NCI-H345 (cell line): ENCODE data around the gene STARD6.
"Not testable (repeated sequence)": the region's sequence is repeated elsewhere in the genome, so short reads cannot be mapped to it uniquely, and the experiment has no call there.

ENCODE experiments used
- DNase-seq: peaks from one replicate; lab custom pipeline; 2025; lab: John Stamatoyannopoulos, UW

The STARD6 gene, protein sequence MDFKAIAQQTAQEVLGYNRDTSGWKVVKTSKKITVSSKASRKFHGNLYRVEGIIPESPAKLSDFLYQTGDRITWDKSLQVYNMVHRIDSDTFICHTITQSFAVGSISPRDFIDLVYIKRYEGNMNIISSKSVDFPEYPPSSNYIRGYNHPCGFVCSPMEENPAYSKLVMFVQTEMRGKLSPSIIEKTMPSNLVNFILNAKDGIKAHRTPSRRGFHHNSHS

DNA sequence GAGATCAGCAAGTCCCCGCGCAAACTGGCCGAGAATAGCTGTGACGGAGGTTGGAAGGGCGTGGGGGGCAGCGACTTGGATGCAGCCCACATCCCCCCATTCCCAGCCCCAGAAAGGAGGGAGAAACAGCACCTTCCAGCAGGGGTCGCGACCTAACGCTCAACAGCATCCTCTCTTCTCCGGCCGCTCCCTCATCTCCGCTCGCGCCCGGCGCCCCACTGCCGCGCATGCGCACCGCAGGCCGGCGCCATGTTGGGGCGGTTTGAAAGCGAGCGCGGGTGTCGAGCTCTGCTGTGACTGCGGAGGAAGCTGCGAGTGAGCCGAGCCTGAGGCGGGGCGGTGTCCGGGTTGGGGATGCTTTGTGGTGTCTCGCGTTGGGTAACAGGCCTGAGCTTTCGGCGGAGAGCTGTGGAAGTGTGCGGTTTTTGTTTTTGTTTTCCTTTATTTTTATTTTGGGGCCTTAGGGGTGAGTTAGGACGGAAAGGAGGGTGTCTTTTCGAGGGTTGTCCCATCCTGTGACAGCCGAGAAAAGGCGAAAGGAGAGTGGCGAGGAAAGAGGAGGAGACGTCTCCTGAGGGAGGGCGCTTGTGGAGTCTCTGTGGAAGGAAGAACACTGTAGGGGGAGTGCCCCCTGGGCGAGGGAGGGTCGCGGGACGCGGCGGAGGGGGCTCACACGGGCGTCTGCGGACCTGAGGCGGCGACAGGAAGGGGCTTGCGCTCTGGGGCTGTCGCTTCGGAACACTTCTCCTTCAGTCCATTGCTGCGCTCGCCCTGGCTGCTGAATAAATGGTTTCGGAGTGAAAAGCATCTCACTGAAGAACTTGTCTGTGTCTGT lies at the start of gene STARD6, which contains the start of gene C18orf54:
TSS of gene STARD6 (minus strand) at position 199 of the 835 bp plus-strand sequence. CDS start 3,285 bp downstream, outside the sequence.
TSS of gene C18orf54 (plus strand) at position 247 of the 835 bp plus-strand sequence. CDS start 2,667 bp downstream, outside the sequence.
- peak; percentile 88 for DNase-seq

DNA sequence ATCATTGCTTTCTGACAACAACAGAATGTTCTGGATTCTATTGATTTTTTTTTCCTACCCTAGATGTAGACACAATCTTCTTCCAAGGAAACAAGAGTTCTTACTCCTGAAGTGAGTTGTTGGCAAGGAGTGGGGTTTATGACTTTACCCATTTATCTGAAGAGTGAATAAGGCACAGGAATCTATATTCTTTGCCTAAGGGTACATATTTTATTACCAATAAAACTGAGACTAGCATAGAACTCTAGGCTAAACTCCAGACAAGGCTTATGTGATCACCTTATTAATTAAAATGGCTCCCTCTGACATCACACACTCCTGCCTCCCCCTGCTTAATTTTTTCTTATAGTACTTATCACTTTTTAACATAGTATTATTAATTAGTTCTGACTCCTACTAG lies 47.6 kb upstream of the STARD6 start:
- DNase-seq: no peak

DNA sequence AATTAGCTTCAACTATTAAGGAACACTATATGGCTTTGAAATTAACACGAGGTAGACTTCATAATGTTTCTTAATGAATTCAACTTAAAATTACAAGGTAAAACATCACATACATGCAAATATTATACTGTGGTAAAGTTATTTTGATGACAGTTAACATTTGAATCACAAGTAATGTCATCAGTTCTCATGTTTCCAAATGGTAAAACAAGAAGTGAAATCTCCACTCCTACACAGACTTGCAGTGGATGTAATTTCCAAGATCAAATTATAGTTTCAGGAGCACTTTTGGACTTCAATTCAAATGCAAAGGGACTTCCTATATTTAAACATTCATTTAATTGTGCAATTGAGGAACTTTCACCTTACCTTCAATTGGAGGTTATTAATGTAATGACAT lies 39.1 kb upstream of the STARD6 start:
- no peak for DNase-seq

DNA sequence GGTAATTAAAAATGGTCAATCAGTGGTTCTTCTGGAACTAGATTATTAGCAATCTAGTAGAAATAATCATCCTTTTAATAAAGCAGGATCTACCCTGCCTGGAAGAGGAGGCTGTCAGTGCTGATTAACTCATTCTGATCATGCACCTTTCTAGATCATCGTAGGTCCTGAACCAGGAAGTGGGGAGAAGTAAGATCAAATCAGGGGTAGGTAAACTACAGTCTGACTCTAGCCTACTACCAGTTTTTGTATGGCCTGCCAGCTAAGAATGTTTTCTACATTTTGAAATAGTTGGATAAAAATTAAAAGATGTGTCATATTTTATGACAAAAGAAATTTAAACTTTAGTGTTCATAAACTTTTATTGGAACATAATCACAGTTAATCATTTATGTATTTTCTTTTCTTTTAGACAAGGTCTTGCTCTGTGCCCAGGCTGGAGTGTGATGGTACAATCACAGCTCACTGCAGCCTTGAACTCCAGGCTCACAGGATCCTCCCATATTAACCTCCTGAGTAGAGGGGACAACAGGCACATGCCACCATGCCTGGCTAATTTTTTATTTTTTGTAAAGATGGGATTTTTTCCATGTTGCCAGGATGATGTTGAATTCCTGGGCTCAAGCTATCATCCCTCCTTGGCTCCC lies 36.1 kb upstream of the STARD6 start:
- no peak for DNase-seq

DNA sequence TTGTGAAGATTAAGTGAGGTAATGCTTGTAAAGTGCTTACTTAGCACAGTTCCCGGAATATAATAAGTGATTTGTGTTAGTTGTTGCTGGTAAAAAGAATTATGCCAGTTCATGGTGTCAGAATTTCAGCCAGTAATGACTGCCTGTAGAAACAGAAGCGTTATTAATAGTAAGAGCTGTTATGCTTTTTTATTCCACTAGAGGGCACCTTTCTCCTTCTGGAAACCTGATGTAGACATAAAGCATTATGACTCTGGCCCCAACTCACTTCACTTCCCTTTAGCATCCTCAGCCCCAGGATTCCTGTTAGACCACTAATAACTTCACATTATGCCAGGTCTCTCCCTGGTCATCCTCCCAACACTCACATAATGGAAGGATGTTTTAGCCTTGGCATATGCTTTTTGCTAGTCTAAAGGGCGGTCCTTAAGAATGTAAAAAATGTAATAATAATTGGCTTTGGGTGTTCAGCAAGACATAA lies 34.9 kb upstream of the STARD6 start:
- peak; percentile 71 for DNase-seq

DNA sequence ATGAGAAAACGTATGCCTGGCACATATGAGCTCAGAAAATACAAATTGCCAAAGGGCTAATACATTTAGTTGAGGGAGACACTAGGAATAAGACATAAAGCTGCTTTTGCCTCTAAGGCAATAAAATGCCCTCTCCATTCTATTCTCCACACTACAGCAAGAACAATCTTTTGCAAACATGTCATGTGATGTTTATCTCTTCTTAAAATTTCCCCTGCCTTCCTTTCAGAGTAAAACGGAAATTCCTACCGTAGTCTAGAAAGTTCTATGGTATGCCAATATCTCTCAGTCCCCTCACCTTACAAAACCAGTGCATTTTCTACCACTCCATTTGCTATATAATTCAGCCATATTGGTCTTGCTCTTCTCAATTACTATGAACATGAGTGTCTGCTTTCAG lies 33.2 kb upstream of the STARD6 start:
- DNase-seq: no peak

DNA sequence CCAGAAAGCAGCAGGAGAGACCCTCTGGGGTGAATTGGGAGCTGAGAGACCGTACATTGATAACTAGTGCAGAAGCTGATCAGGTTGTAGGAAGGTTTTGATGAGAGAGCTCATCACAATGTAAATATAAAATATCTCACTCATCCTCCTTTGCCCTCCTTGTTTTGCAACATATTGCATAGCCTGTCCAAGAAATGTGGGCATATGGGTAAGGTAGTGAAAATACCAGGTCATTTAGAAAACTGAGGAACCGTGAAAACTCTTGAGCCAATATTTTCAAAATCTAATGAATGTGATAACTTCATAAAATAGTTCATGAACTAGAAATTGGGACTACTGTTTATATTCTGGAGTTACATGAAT lies 31.5 kb upstream of the STARD6 start:
- DNase-seq: no peak

DNA sequence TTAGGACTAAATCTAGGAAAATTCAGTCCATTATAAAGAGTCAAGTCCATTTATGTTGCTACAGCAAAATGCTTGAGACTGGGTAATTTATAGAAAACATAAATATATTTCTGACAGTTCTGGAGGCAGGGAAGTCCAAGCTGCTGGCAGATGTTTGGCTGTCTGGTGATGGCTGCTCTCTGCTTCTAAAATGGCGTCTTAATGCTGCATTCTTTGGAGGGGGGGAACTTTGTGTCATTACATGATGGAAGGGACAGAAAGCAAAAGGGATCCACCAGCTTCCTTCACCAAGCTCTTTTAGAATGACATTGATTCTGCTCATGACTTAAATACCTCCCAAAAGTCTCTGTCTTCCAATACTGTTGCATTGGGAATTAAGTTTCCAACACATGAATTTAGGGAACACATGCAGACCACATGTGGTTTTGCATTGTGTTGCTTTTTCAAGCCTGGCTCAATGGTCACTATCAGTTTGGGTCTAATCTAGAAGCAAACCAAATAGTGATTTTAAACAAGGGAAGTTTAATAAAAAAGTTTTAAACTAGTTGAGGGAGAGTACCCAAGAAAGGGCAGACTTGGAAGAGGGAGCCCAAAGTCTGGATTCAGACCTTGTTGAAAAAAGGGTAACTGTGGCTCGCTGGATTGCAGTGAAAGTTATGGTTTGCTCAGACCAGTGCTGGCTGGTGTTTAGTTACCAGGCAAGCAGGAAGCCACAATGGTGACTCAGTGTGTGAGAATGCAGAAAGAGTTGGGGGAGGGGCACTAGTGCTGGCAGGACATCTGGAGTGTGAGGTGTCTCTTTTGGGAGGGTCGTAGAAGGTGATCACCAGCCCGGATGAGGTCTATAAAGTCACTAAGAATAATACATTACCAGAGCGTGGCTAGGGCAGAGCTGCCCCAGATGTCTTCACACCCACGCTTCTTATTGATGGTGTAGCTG lies 30.8 kb upstream of the STARD6 start:
- DNase-seq: no peak

DNA sequence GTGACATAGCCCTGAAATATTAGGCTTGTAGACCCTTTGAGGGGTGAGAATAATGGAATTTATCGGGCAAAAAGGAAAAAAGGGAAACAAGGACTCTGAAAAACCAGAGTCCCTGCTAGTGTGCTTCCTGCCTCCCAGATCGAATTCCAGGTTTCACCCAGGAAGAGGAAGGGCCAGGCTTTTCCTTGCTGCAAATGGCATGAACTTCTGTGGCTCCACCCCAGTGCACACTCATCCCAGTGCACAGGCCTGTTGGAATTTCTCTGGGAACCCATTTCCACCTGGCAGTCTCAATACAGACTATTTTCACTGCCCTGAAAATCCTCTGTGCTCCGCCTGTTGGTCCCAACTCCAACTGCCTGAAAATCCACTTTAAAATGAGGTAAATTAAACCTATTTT lies 30.0 kb upstream of the STARD6 start:
- DNase-seq: no peak

DNA sequence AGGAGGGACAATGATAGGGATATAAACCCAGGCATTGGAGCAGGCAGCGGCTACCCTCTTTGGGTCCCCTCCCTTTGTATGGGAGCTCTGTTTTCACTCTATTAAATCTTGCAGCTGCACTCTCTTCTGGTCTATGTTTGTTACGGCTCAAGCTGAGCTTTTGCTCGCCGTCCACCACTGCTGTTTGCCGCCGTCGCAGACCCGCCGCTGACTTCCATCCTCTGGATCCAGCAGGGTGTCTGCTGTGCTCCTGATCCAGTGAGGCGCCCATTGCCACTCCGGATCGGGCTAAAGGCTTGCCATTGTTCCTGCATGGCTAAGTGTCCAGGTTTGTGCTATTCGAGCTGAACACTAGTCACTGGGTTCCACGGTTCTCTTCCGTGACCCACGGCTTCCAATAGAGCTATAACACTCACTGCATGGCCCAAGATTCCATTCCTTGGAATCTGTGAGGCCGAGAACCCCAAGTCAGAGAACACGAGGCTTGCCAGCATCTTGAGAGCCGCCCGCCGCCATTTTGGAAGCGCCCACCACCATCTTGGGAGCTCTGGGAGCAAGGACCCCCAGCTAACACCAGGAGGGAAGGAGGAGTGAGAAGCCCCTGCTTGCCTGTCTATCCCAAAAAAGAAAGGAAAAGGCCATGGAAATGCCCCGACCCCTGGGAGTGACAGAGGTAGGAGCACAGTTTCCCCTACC lies 29.3 kb upstream of the STARD6 start:
- not testable (repeated sequence) for DNase-seq

DNA sequence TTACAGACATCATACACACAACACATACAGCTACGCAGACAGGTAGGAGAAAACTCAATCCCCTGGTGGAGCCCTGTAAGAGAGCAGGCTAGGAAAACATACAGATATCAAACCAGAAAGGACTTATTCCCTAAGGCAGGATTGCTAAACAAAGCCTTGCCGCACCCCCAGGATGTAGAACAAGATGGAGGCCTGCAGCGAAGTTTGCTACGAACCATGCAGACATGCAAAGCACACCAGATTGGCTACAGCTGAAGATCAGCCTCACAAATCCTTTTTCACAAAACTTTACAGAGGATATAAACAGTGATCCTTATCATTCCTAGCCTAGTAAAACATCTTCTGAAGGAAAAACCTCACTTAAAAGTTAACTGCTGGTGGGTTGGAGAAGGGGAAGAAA lies 28.4 kb upstream of the STARD6 start:
- no peak for DNase-seq

DNA sequence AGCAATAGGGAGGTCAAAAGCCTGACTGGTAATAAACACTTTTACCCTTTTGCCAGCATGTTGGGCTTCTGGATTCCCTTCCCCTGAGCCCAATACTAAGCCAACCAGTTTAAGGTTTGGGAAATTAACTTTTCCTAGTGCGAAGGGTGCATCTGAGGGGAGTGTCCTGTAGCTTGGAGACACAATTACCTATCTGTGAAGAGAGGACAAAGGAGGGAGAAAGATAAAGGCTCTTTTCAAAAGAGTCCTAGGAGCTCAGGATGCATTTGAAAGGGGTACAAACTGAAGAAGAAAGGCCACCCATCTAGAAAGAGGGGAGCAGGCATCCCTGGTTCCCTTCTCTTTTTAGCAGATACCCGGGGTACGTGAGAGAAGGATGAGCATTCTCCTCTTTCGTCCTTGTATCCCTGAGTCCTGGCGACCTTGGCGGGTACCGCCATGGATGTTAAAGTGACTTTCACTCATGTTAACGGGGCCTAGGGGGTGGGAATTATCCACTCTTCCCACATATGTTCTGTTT lies 25.1 kb upstream of the STARD6 start:
- no peak for DNase-seq

DNA sequence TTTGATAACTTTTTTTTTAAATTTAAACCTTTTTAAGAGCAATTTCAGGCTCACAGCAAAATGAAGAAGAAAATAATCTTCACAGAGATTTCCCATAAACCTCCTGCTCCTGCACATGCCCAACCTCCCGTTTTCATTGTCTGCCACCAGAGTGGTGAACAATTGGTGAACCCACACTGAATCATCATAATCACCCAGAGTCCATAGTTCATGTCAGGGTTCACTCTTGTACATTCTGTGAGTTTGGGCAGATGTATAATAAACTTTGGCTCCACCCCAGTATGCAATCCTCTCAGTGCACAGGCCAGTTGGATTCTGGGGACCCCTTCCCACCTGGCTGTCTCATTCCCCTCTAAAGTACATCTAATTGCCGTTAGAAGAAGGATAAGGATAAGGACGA lies 24.4 kb upstream of the STARD6 start:
- DNase-seq: no peak

DNA sequence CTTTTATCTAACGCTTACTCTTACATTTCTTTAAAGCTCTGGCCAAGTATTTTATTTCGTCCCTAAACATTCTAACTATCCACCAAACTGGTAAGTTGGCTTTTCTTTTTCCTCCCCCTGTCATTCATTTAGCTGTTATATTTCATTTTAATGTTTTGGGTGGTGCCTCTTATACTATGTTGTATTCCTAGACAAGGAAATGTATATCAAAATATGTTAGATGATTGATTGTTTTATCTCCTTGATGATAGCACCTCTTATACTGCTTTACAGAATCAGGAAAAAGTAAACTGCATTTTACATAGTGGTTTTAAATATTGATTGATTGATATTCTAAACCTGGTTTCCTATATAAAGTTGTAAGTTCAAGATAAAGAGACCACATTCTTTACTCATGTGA lies 24.0 kb upstream of the STARD6 start:
- no peak for DNase-seq

DNA sequence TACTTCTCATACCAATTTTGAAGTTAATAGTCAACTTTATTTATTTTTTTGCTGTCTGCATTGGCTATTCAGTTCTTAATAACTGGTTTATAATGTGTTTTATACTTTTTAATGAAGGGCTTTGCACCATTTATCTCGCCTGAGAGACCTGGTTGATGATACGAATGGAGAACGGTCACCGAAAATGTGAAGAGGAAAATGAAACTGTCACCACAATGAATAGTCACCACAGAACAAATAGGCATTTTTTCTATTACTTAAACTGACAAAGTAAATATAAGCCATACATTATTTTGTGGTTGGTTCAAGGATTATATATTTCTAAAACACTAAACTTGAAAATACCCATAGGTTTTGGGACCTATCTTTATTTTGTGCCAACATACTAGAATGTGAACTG lies 20.4 kb upstream of the STARD6 start:
- DNase-seq: no peak

DNA sequence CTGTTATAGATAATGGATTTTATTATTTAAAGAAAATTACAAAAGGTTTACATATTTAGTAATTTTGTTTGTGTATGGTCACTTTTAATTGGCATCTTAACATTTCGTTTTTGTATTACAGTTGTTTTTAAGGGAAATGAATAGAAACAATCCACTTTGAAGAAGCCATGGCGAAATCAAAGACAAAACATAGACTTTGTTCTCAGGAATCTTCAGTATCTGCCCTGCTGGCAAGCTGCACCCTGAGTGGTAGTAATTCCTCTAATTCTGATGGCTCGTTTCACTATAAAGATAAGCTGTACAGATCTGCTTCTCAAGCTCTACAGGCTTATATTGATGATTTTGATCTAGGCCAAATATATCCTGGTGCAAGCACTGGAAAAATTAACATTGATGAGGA lies 2.7 kb upstream of the STARD6 start:
- no peak for DNase-seq

DNA sequence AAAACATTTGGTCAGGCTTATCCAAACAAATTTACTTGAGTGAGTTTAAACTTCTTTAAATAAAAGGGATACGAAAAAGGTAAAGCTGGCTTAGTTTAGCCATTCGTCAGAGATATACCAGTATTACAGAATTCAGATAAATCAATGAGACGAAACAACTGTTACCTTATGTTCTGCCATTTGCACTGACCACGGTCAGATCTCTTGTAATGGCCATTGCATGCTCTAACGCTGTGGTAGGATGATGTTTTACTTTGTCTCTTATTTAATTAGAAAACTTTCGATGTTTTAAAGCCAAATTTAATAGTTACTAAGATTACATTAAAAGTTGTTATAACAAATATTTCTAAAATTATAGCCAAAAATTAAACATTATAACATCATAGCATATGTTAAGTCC lies 1.6 kb upstream of the STARD6 start:
- no peak for DNase-seq

DNA sequence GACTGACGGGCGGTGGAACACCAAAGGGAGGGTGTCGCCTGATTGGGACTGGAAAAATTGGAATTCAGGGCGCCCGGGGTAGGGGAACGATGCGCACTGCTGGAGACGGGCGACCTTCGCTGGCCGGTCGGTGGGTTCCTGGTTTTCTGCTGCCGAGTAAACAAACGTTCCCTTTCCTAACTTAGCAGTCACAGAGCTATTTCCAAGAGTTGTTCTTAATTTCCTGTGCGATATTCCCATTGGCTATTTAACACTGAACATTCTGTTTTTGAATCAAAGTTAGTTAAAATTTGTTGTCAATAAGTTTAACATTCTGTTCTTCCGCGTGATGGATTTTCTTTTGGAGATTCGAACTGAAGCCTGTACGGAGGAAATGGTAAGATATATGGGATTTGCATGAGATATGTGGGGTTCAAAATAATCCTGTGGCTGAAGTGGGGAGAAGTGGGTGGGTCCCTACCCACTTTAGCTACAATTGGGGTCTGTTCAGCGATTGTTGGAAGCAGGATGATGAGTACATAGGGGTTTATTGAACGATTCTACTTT lies 910 bp upstream of the STARD6 start:
- DNase-seq: no peak

DNA sequence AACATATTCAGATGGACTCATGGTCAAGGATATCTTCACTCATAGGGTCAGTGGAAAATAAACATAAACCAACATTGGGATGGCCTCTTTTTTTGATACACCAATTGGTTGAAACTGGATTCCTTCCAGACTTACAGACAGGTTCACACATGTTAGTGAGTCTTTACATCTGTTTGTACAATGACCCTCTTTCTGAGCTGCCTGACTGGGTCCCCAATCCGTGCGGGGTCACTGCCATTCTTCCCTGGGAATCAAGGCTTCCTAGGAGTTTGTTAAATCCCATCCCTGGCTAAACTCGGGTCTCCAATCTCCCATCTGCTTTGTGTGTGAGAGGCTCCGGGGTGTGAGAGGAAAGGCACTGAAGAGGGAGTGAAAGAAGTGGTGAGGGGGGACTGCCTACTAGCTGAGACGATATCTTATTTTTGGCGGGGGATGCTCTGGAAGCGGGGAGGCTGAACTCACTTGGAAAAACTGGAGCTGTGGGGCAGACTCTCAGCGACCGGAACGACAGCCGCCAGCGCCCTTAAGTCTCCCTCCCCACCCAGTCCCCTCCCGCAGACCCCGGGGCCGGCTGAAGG lies 487 bp downstream of the STARD6 start:
- no peak for DNase-seq

DNA sequence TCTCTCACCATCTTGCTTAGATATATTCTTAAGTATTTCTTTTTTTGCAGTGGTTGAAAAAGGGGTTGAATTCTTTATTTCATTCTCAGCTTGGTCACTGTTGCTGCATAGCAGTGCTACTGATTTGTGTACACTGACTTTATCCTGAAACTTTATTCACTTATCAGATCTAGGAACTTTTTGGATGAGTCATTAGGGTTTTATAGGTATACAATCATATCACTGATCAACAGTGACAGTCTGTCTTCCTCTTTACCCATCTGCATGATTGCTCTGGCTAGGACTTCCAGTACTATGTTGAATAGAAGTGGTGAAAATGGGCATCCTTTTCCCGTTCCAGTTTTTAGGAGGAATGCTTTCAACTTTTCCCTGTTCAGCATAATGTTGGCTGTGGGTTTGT lies 6.5 kb downstream of the STARD6 start:
- no peak for DNase-seq
